DMS114 treated with DMSO at 0.1 percent for 48 hours (cell line): ENCODE results near the gene MAP3K14.
"Not testable (repeated sequence)": the region's sequence is repeated elsewhere in the genome, so short reads cannot be mapped to it uniquely, and the experiment has no call there.

Experiments used
- DNase-seq: peaks from one replicate; lab custom pipeline; 2025; ENCODE audit not compliant: unreplicated experiment; lab: John Stamatoyannopoulos, UW

Gene MAP3K14

DNA sequence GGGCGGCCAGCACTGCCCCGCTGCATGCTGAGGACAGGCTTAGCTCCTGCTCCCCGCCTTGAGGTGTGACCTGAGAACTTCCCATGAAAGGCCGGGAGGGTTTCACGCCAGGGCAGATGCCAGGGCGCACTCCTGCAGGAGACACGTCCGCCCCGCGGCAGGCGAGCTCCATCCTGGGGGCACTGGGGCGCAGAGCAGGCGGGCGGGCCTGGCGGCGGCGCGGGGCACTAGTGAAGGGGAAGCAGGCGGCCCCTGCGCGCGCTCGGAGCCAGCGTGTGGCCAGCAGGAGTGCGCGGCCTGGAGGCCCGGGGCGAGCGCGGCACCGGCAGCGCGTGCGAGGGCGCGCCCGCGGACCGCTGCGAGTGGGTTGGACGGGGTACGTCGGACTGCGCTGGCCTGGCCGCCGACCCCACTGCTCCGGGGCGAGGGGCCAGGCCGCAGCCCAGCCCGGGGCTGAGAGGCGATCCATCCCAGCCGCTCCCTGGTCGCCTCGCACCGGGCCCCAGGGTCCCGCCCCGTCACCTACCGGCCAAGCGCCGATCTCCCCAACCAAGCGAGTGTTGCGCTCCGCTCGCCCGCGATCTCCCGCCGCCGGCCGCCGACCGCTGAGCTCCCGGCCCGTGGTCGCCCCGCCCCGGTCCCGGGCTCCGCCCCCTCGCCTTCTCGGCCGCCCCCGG, at the start of gene MAP3K14:
MAP3K14 (minus strand) TSS at position 587 of the 677 bp plus-strand sequence. CDS start 26,275 bp downstream, outside the sequence.
- no peak for DNase-seq

DNA sequence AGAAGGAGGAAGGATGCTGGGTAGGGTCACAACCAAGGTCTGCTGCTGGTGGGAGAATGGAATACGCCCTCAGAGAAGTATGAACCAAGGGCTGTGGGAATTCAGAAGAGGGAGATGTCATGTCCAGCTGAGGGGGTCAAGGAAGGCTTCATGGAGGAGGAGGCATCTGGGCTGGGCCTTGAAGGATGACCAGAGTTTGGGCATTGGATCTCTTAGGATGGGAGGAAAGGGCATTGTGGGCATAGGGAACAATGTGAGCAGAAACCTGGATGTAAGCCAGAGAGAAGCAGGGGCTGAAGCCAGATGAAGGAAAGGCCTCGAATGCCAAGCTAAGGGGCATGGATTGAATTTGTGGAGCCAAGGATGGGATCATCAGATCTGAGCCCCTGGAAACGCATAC, 49.2 kb upstream of the MAP3K14 start:
- DNase-seq = no peak

DNA sequence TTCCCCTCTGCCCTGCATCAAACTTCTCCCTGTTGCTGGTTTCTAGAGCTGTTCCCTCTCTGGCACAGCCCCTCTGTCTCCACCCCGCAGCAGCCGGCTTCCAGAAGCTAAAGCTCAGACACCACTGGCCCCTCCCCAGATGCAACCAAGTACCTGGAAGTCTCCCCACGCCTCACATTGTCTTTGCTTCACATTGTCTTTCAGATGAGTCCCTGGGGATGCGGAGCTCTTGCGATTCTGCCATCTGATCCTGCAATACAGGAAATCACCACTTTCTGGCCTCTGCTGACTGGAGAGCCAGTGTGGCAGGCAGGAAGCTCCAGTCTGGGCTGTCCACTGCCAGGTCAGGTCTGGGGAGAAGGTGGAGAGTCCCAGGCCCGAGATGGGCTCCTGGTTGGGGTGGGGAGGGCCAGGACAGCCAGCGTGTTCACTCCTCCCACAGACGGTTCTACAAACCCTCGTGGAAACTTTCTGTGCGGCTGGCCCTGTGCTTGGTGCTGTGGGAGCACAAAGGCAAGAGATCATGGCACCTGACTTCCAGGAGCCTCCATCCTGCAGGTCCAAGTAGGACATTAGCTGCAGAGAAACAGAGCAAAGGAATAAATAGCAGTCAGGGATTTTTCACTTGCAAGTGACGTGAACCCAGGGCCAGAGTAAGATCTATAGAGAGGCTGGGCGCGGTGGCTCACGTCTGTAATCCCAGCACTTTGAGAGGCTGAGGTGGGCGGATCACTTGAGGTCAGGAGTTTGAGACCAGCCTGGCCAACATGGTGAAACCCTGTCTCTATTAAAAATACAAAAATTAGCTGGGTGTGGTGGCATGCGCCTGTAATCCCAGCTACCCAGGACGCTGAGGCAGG, 47.9 kb upstream of the MAP3K14 start:
- no peak for DNase-seq

GRCh38 chr17:45363498-45363897, 46.7 kb upstream of the MAP3K14 start:
- no peak for DNase-seq

GRCh38 chr17:45361976-45362375, 45.2 kb upstream of the MAP3K14 start:
- no peak for DNase-seq

- no peak for DNase-seq
Observed at GRCh38 chr17:45361451-45361850, 44.6 kb upstream of the MAP3K14 start.

- DNase-seq = no peak
Observed at GRCh38 chr17:45357364-45357997, 40.7 kb upstream of the MAP3K14 start.

DNA sequence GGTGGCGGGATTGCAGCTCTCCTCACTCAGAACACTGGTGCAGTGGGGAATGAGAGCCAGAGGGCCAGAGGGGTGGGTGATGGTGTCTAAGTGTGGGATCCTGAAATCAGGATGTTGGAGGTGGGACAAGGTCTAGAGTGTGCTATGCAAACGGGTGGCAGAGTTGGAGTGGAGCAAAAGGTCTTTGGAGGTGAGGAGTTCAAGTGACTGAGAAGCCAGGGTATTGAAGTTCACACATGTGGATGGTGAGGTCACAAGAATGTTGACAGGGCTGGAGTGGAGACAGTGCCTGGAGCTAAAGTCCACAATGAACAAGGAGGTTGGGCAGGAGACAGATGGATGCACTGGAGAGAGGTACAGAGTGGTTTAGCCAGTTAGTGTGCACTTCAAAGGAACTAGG, 38.3 kb upstream of the MAP3K14 start:
- no peak for DNase-seq

DNA sequence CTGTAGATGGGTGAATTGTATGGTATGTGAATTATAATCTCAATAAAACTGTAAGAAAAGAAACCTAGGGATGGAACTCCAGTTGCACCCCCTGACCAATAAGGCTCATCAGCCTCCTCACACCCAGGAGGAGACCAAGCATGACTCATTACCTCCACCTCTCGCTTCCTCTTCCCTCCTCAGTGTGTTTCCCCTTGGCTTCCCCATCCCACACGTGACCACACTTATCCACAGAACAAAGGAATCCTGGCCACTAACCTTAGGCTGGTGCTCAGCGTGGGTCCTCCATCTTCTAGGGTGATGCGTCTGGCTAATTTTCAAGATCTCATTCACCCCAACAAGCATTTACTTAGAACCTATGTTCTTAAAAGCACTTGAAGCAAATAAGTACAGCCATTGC, 36.2 kb upstream of the MAP3K14 start:
- DNase-seq = no peak

DNA sequence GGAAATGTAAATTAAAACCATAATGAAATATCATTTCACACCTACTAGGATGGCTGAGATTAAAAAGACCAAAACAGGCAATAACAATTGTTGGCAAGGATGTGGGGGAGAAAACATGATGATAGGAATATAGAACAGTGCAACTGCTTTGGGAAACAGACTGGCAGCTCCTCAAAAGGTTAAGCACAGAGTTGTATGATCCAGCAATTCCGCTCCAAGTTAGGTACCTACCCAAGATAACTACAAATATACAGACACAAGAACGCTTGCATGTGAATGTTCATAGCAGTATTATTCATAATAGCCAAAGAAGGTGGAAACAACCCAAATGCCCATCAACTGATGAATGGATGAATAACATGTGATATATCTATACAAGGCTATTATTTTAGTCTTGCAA, 35.0 kb upstream of the MAP3K14 start:
- no peak for DNase-seq

GRCh38 chr17:45347444-45347843, 30.6 kb upstream of the MAP3K14 start:
- DNase-seq = no peak

GRCh38 chr17:45346216-45347015, 29.6 kb upstream of the MAP3K14 start:
- no peak for DNase-seq

GRCh38 chr17:45345554-45346215, 28.9 kb upstream of the MAP3K14 start:
- no peak for DNase-seq

DNA sequence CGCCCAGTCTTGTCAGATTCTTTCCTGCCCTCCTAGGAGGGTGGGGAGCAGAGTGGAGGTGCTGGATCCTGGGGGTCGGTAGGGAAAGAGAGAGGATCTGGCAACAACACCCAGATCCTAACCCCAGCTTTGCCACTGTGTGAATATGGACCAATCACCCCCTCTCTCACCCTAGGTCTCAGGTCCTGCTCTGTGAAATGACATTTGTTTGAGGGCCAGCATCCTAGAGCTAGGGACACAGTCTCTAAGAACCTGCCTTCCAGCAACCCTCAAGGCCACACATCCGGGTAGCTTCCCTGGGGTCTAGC, 28.4 kb upstream of the MAP3K14 start:
- no peak for DNase-seq

DNA sequence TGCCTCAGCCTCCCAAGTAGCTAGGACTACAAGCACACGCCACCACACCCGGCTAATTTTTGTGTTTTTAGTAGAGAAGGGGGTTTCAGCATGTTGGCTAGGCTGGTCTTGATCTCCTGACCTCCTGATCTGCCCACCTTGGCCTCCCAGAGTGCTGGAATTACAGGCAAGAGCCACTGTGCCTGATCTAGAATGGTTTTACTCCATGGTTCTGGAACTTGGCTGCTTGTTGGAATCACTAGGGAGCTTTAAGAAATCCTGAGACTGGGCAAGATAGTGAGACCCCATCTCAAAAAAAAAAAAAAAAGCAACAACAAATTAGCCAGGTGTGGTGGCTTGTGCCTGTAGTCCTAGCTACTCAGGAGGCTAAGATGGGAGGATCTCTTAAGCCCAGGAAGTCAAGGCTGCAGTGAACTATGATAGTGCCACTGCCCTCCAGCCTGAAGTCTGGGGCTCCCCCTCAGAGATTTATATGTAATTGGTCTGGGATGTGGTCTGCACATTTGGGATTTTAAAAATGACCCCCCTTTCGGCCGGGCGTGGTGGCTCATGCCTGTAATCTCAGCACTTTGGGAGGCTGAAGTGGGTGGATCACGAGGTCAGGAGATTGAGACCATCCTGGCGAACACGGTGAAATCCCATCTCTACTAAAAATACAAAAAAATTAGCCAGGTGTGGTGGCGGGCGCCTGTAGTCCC, 27.3 kb upstream of the MAP3K14 start:
- not testable (repeated sequence) for DNase-seq

DNA sequence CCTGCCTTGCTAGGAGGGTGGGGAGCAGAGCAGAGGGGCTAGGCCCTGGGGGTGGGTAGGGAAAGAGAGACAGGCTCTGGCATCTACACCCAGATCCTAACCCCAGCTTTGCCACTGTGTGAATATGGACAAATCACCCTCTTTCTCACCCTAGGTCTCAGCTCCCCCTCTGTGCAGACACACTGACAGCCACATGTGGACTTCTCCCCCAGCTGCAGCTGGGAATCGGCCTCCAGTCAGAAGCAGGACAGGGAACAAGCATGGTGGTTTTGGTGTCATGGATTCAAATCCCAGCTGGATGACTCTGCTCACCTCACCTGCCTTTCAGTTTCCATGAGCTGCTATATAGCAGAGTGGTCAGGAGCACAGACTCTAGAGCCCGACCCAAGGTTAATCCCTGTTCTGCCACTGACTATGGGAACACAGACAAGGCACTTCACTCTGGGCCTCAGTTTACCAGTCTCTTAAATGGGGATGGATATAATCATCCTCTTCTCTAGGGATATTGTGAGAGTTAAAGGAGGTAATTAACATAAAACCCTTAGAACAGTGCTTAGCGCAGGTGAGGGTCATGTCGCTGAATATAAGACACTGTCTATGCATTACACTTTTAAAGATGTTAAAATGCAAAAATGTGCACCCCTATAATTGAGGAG, 26.2 kb upstream of the MAP3K14 start:
- no peak for DNase-seq

- DNase-seq = no peak
Observed at GRCh38 chr17:45342306-45342705, 25.5 kb upstream of the MAP3K14 start.

GRCh38 chr17:45341533-45342158, 24.8 kb upstream of the MAP3K14 start:
- DNase-seq = no peak
